CD4-positive, alpha-beta memory T cell (primary cell): ENCODE data around the gene DHRS13. TPM values are rescaled to one million over a fixed set of nuclear protein-coding genes. Genes with fewer than 3 reads are reported as not detected.
"Not testable (repeated sequence)": the region's sequence is repeated elsewhere in the genome, so short reads cannot be mapped to it uniquely, and the experiment has no call there.

Source experiments
- CTCF ChIA-PET: fragments of 350-600 bp; sonication (Branson Sonifier 250); formaldehyde crosslinking; loops from one replicate; lab custom pipeline; 2021; ENCODE audit warnings: inconsistent platforms; ENCODE audit not compliant: partially characterized antibody; lab: Charles Lee
- POLR2A ChIA-PET: fragments of 350-600 bp; sonication (Branson Sonifier 250); formaldehyde crosslinking; loops from one replicate; lab custom pipeline; 2021; ENCODE audit not compliant: partially characterized antibody; lab: Charles Lee
- DNase-seq, 5 donors: peaks; one replicate each; pipeline versions ENCODE4 v3.0.0 to v3.0.0-alpha.2; 2020 to 2022; ENCODE audit warnings: mixed read lengths in 1 of 5
- H3K27ac ChIP-seq: one replicate; pipeline ENCODE4 v1.7.0; 2013; ENCODE audit warnings: low read depth, low read length
- H3K27me3 ChIP-seq: 2 replicates; pipeline ENCODE4 v1.7.0; 2013; ENCODE audit warnings: mild to moderate bottlenecking, low read length, moderate library complexity; ENCODE audit not compliant: insufficient read depth
- H3K36me3 ChIP-seq: 2 replicates; pipeline ENCODE4 v1.7.0; 2013; ENCODE audit warnings: mild to moderate bottlenecking, low read length, moderate library complexity; ENCODE audit not compliant: insufficient read depth
- H3K4me1 ChIP-seq: 2 replicates; pipeline ENCODE4 v1.7.0; 2013; ENCODE audit warnings: mild to moderate bottlenecking, low read length, moderate library complexity; ENCODE audit not compliant: insufficient read depth
- H3K4me3 ChIP-seq, 2 donors: one replicate each; pipeline ENCODE4 v1.7.0; 2013; ENCODE audit warnings: low read length in 2 of 2, mild to moderate bottlenecking in 1 of 2
- H3K9me3 ChIP-seq, 2 donors: one replicate each; pipeline ENCODE4 v1.7.0; 2013; ENCODE audit warnings: low read length in 2 of 2, control low read depth in 1 of 2; ENCODE audit not compliant: control insufficient read depth in 1 of 2
- H3K27ac Mint-ChIP-seq, 7 donors: one replicate each; pipeline ENCODE4 v1.8.0; 2020 to 2021; ENCODE audit warnings: mixed read lengths in 7 of 7, mild to moderate bottlenecking in 6 of 7, inconsistent platforms in 3 of 7, moderate library complexity in 3 of 7
- H3K27me3 Mint-ChIP-seq, 2 donors: one replicate each; pipeline ENCODE4 v1.8.0; 2020 to 2021; ENCODE audit warnings: mixed read lengths in 2 of 2
- H3K36me3 Mint-ChIP-seq, 2 donors: one replicate each; pipeline ENCODE4 v1.8.0; 2020 to 2021; ENCODE audit warnings: mixed read lengths in 2 of 2, inconsistent platforms in 1 of 2, mild to moderate bottlenecking in 1 of 2
- H3K4me1 Mint-ChIP-seq, 4 donors: one replicate each; pipeline ENCODE4 v1.8.0; 2020 to 2021; ENCODE audit warnings: mixed read lengths in 4 of 4, mild to moderate bottlenecking in 1 of 4
- H3K4me3 Mint-ChIP-seq, 8 donors: one replicate each; pipeline ENCODE4 v1.8.0; 2020 to 2021; ENCODE audit warnings: mixed read lengths in 8 of 8, mild to moderate bottlenecking in 7 of 8, moderate library complexity in 6 of 8, inconsistent platforms in 3 of 8
- H3K9me3 Mint-ChIP-seq, 8 donors: one replicate each; pipeline ENCODE4 v1.8.0; 2020 to 2021; ENCODE audit warnings: mixed read lengths in 8 of 8, mild to moderate bottlenecking in 5 of 8, inconsistent platforms in 3 of 8, moderate library complexity in 1 of 8
- intact Hi-C: fragments of 100-400 bp; cut with micrococcal nuclease; formaldehyde crosslinking; loops from one replicate; pipeline ENCODE4 v1.15.1; 2023
- microRNA-seq: library from miRNA; unstranded; fragments of <30 nt; microRNA quantifications from one replicate; pipeline ENCODE4 v1.2.0, GENCODE V29; 2021; ENCODE audit warnings: borderline replicate concordance, borderline number of aligned reads, borderline microRNAs expressed, mixed read lengths
- polyA plus RNA-seq, 2 donors: library from polyadenylated mRNA; unstranded; fragments of 300-500 nt; fragmentation: Illumina TruSeq; gene quantifications; one replicate each; pipeline ENCODE4 v1.2.3, GENCODE V29; 2021
- total RNA-seq, 2 experiments: library from RNA; stranded (reverse); gene quantifications; one replicate each; pipeline ENCODE4 v1.2.3, GENCODE V29; 2021

DHRS13 gene
- total and polyA plus RNA-seq, 4 experiments from 2014 or later: 15.1 to 49.6 (median 32.1) TPM

GRCh38 chr17:28848667-28849066 lies 54.2 kb downstream of the DHRS13 start:
- intact Hi-C loops: loop anchor here (1.0 kb wide), 1 partner anchor 68 kb away; no protein-coding TSS in a partner anchor
- H3K27me3 ChIP-seq, H3K36me3 ChIP-seq, H3K36me3 Mint-ChIP-seq, H3K4me1 ChIP-seq, POLR2A ChIA-PET, H3K9me3 Mint-ChIP-seq, H3K4me3 ChIP-seq, H3K27ac ChIP-seq, H3K27me3 Mint-ChIP-seq, H3K4me1 Mint-ChIP-seq, H3K9me3 ChIP-seq: not testable (repeated sequence)
- Mint-ChIP-seq H3K4me3 (peak overlapping the region in 1 of 8 donors; percentile 15), H3K27ac (peak overlapping the region in 1 of 7 donors; percentile 40)
- peak; percentile 41 to 48 (median 46) for DNase-seq
- CTCF ChIA-PET: interaction anchor here (1.0 to 3.3 kb wide), 17 partner anchors 11 to 105 kb away, joined by 3 to 14 read pairs (median 4); partner anchors contain the start of genes DHRS13 and FLOT2

Small RNAs within 50 kb of the gene (microRNA-seq; reads per million reads assigned to microRNA genes)
- gene MIR451B: not detected

Other genes with a start within 250 kb of the DHRS13 start
- 10 to 100 TPM; 41.5 to 48.1 TPM for gene SDF2, start 241.2 kb downstream of the DHRS13 start, total RNA-seq
- 10 to 100 TPM; 56.3 to 92.0 TPM for gene SDF2, start 241.2 kb downstream of the DHRS13 start, polyA plus RNA-seq
- gene SUPT6H, start 240.9 kb downstream of the DHRS13 start, total RNA-seq: 100 to 1,000 TPM in 1 of 2 experiments, 10 to 100 TPM in 1; 96.5 to 102 TPM
- 10 to 100 TPM in 1 of 2 donors, under 1 TPM in 1; 0.81 to 24.0 TPM for gene SUPT6H, start 240.9 kb downstream of the DHRS13 start, polyA plus RNA-seq
- 10 to 100 TPM; 14.3 to 17.4 TPM for gene PROCA1, start 191.2 kb downstream of the DHRS13 start, total RNA-seq
- gene PROCA1, start 191.2 kb downstream of the DHRS13 start, polyA plus RNA-seq: 1 to 10 TPM in 1 of 2 donors, under 1 TPM in 1; 0.12 to 1.4 TPM
- 1 to 10 TPM; 4.0 to 6.3 TPM for gene RAB34, start 185.2 kb downstream of the DHRS13 start, total RNA-seq
- gene RAB34, start 185.2 kb downstream of the DHRS13 start, polyA plus RNA-seq: 1 to 10 TPM; 3.0 to 8.7 TPM
- gene RPL23A, start 183.1 kb downstream of the DHRS13 start, total RNA-seq: 1,000 to 10,000 TPM; 3,285 to 3,424 TPM
- gene RPL23A, start 183.1 kb downstream of the DHRS13 start, polyA plus RNA-seq: 1,000 to 10,000 TPM; 5,402 to 5,583 TPM
- gene TLCD1, start 176.8 kb downstream of the DHRS13 start, total RNA-seq: 1 to 10 TPM; 1.0 to 2.2 TPM
- gene TLCD1, start 176.8 kb downstream of the DHRS13 start, polyA plus RNA-seq: under 1 TPM in 1 of 2 donors, not detected in 1; 0.52 TPM
- gene NEK8, start 174.3 kb downstream of the DHRS13 start, total RNA-seq: 10 to 100 TPM; 11.4 to 13.8 TPM
- 1 to 10 TPM; 1.9 to 4.5 TPM for gene NEK8, start 174.3 kb downstream of the DHRS13 start, polyA plus RNA-seq
- gene TRAF4, start 159.1 kb downstream of the DHRS13 start, total RNA-seq: 10 to 100 TPM; 31.2 to 32.9 TPM
- 1 to 10 TPM in 1 of 2 donors, under 1 TPM in 1; 0.61 to 2.5 TPM for gene TRAF4, start 159.1 kb downstream of the DHRS13 start, polyA plus RNA-seq
- gene FAM222B, start 60.3 kb downstream of the DHRS13 start, total RNA-seq: 10 to 100 TPM; 19.0 to 23.0 TPM
- 10 to 100 TPM in 1 of 2 donors, 1 to 10 TPM in 1; 7.9 to 23.2 TPM for gene FAM222B, start 60.3 kb downstream of the DHRS13 start, polyA plus RNA-seq
- 10 to 100 TPM; 23.5 to 24.3 TPM for gene ERAL1, start 48.1 kb downstream of the DHRS13 start, total RNA-seq
- 10 to 100 TPM; 41.1 to 41.7 TPM for gene ERAL1, start 48.1 kb downstream of the DHRS13 start, polyA plus RNA-seq
- gene FLOT2, start 5.3 kb downstream of the DHRS13 start, total RNA-seq: 100 to 1,000 TPM; 216 to 224 TPM
- 100 to 1,000 TPM; 284 to 288 TPM for gene FLOT2, start 5.3 kb downstream of the DHRS13 start, polyA plus RNA-seq
- 100 to 1,000 TPM; 125 to 135 TPM for gene PHF12, start 48.4 kb upstream of the DHRS13 start, total RNA-seq
- gene PHF12, start 48.4 kb upstream of the DHRS13 start, polyA plus RNA-seq: 10 to 100 TPM in 1 of 2 donors, 1 to 10 TPM in 1; 5.0 to 12.7 TPM
- gene SEZ6, start 103.0 kb upstream of the DHRS13 start, total RNA-seq: not detected
- gene SEZ6, start 103.0 kb upstream of the DHRS13 start, polyA plus RNA-seq: under 1 TPM; 0.41 to 0.81 TPM
- 1 to 10 TPM; 3.5 to 3.6 TPM for gene PIPOX, start 140.1 kb upstream of the DHRS13 start, total RNA-seq
- under 1 TPM in 1 of 2 donors, not detected in 1; 0.29 TPM for gene PIPOX, start 140.1 kb upstream of the DHRS13 start, polyA plus RNA-seq